Small intestine (tissue), 7 donors: Measurements from ENCODE around the gene PSMB2. TPM values are rescaled to one million over a fixed set of nuclear protein-coding genes. Genes with fewer than 3 reads are reported as not detected.
A peak's percentile ranks its signal among the peaks of the same experiment; 100 is the strongest.

Experiments
- DNase-seq, 2 donors: peaks; one replicate each; pipeline versions ENCODE4 v3.0.0 to v3.0.0-alpha.2; 2013
- FAIRE-seq: peaks from 2 replicates; lab custom pipeline; 2012; peaks lifted over from hg19 to GRCh38; lab: Jason Lieb, UNC
- H3K27ac ChIP-seq, 3 donors: one replicate each; pipeline ENCODE4 v1.5.1; 2013; ENCODE audit warnings: low read length in 2 of 3, mild to moderate bottlenecking in 2 of 3, control low read depth in 1 of 3, inconsistent platforms in 1 of 3, low read depth in 1 of 3, moderate library complexity in 1 of 3
- H3K27me3 ChIP-seq, 3 donors: one replicate each; pipeline ENCODE4 v1.6.1; 2013; ENCODE audit warnings: low read length in 3 of 3, inconsistent platforms in 1 of 3; ENCODE audit not compliant: control insufficient read depth in 3 of 3, insufficient read depth in 3 of 3
- H3K36me3 ChIP-seq, 3 donors: one replicate each; pipeline ENCODE4 v1.6.1; 2013; ENCODE audit warnings: low read length in 3 of 3, inconsistent platforms in 1 of 3, low read depth in 1 of 3, mild to moderate bottlenecking in 1 of 3, moderate library complexity in 1 of 3; ENCODE audit not compliant: control insufficient read depth in 3 of 3, insufficient read depth in 2 of 3
- H3K4me1 ChIP-seq, 3 donors: one replicate each; pipeline ENCODE4 v1.6.1; 2013; ENCODE audit warnings: low read length in 2 of 3, inconsistent platforms in 1 of 3, low read depth in 1 of 3, mild to moderate bottlenecking in 1 of 3, moderate library complexity in 1 of 3; ENCODE audit not compliant: control insufficient read depth in 3 of 3, insufficient read depth in 2 of 3
- H3K4me3 ChIP-seq, 3 donors: one replicate each; pipeline ENCODE4 v1.5.1; 2013; ENCODE audit warnings: low read length in 3 of 3, control low read depth in 1 of 3, inconsistent platforms in 1 of 3, low read depth in 1 of 3, mild to moderate bottlenecking in 1 of 3, moderate library complexity in 1 of 3
- H3K9me3 ChIP-seq, 2 donors: one replicate each; pipeline ENCODE4 v1.6.1; 2013; ENCODE audit warnings: low read depth in 1 of 2, low read length in 1 of 2; ENCODE audit not compliant: control insufficient read depth in 2 of 2, insufficient read depth in 1 of 2
- WGBS, 3 donors: extraction: QIAGEN DNeasy Blood & Tissue Kit; methylation state at CpG; one replicate each; pipeline ENCODE4 v1.1.7; 2013; 5-methylcytosine and 5-hydroxymethylcytosine counted together
- polyA plus RNA-seq, 4 donors: library from polyadenylated mRNA; stranded (reverse) in 3 of 4; unstranded in 1 of 4; fragments of 200-250 nt in 3 of 4; fragments of 120-200 nt in 1 of 4; gene quantifications; one replicate each; pipeline versions ENCODE4 v1.2.1 to v1.2.3, GENCODE V29; 2013
- donor health status: healthy with polysubstance abuse.
- donor health status: control.
- donor health status: control.
- donor health status: Bipolar disorder and iron deficiency.
- donor health status: healthy.

PSMB2 gene
- polyA plus RNA-seq, 4 donors = 30.9 to 76.2 (median 44.8) TPM

DNA sequence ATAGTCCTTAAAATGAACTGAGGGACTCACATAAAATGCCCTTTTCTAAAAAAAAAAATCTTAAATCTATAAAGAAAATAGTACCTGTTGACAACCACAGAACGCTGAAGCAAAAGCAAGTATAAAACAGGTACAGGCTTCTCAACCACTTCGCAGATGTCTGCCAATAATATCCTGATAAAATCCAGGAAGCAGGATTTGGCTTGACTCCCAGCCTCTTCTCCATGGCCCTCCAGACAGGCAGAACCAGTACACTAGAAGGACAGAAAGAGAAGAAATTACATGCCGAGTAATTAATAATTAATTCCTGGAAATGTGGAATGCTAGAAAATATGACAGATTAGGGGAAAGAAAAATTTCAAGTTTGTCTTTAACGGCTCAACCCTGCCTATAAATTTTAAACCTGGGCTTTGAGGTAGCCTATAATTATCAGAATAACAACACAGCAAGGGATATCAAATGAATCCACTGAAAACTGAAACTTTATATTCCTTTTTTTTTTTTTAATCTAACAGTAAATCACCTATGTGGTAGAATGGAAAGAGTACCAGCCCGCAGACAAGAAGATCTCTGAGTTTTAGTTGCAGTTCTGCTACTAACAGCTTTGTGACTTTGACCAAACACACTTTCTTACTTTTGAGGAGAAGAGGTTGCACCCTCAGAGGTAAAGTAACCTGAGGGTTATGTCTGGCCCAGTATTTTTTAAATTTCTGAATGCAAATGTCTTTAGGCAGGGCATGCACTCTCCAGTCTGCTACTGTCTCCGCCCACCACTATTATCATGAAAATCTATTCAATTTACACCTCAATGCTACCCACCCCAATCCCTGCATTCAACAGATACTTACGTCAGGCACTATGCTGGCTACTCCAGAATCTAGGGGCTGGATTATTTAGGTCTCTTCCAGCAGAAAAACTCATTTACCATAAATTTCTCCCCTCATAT, 86.8 kb downstream of the PSMB2 start:
- peak in 1 of 2 donors; percentile 49 for DNase-seq

DNA sequence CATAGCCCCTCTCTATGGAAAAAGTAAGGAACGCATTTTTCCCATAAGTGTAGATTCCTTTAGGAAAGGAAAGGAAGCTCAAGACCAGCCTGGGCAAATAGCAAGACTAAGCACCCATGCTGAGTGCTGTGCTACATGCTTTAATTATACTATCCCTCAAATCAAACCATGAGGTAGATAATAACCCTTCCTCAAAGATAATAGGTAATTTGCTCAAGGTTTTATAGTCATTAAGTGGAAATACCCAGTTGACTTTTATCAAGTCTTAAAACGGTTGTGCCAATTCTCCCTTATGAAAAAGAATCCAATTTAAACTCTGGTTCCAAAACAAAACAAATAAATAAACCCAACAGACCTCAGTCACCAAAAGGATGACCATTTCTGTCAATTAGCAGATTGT, 87.5 kb downstream of the PSMB2 start:
- Histone ChIP-seq H3K27ac (no peak overlapping the region), H3K9me3 (no peaks in the 10 kb centered on the region), H3K27me3 (no peaks in the 10 kb centered on the region), H3K4me3 (no peak overlapping the region), H3K4me1 (peaks cover 5 to 18% (median 9%) of the 10 kb centered on the region in 3 donors), H3K36me3 (peaks cover 0 to 21% (median 6%) of the 10 kb centered on the region in 3 donors)
- FAIRE-seq (no peak), DNase-seq (no peak)
- 51 to 77% (median 55%) methylated on average over 2 of the region's 2 CpGs for WGBS, 3 donors

More for the DNA sequence above, 86.8 kb downstream of the PSMB2 start:
- WGBS, 3 donors = 33 to 53% (median 47%) methylated on average over 7 of the region's 7 CpGs
- Histone ChIP-seq H3K36me3 (peaks cover 0 to 18% (median 4%) of the 10 kb centered on the region in 3 donors), H3K4me1 (peaks cover 5 to 18% (median 9%) of the 10 kb centered on the region in 3 donors), H3K27me3 (no peaks in the 10 kb centered on the region), H3K9me3 (no peaks in the 10 kb centered on the region), H3K27ac (no peak overlapping the region), H3K4me3 (no peak overlapping the region)
- FAIRE-seq = no peak

Other genes starting within 250 kb of the PSMB2 start
- 10 to 100 TPM; 14.1 to 66.4 (median 21.9) TPM for gene KIAA0319L, start 84.1 kb downstream of the PSMB2 start, polyA plus RNA-seq
- 10 to 100 TPM in 1 of 4 donors, 1 to 10 TPM in 3; 2.4 to 10.9 (median 5.4) TPM for gene NCDN, start 83.7 kb downstream of the PSMB2 start, polyA plus RNA-seq
- gene TFAP2E, start 68.2 kb downstream of the PSMB2 start, polyA plus RNA-seq = 1 to 10 TPM in 1 of 4 donors, under 1 TPM in 1, not detected in 2; 0.64 to 1.4 TPM
- 1 to 10 TPM; 1.1 to 7.5 (median 2.2) TPM for gene C1orf216, start 77.4 kb upstream of the PSMB2 start, polyA plus RNA-seq
- gene CLSPN, start 128.5 kb upstream of the PSMB2 start, polyA plus RNA-seq = 1 to 10 TPM in 2 of 4 donors, under 1 TPM in 2; 0.27 to 5.1 (median 2.1) TPM
- gene AGO4, start 166.5 kb upstream of the PSMB2 start, polyA plus RNA-seq = 10 to 100 TPM in 1 of 4 donors, 1 to 10 TPM in 3; 4.3 to 18.4 (median 6.2) TPM
- gene AGO1, start 241.7 kb upstream of the PSMB2 start, polyA plus RNA-seq = 10 to 100 TPM in 1 of 4 donors, 1 to 10 TPM in 3; 2.4 to 16.8 (median 7.0) TPM